Prostate gland (tissue), 2 donors: Measurements from ENCODE around the gene RNF112. TPM values are rescaled to one million over a fixed set of nuclear protein-coding genes. Genes with fewer than 3 reads are reported as not detected.

ENCODE experiments used
- DNase-seq: peaks from one replicate; pipeline ENCODE4 v3.0.0-alpha.2; 2019; ENCODE audit warnings: low spot score
- H3K27ac ChIP-seq, 2 donors: fragments of 200-600 bp; sonication (generic); 2 replicates each; pipeline ENCODE4 v1.5.1; 2017 to 2019
- H3K27me3 ChIP-seq: fragments of 200-600 bp; sonication (generic); replicated peaks from 2 replicates; pipeline ENCODE4 v1.5.1; 2019; ENCODE audit not compliant: insufficient read depth
- H3K36me3 ChIP-seq, 2 donors: fragments of 200-600 bp; sonication (generic); 1 replicate in 1 of 2; 2 replicates in 1 of 2; pipeline versions ENCODE4 v1.5.1 to v1.8.1; 2017 to 2019
- H3K4me1 ChIP-seq: fragments of 200-600 bp; sonication (generic); replicated peaks from 2 replicates; pipeline ENCODE4 v1.5.1; 2019
- H3K4me3 ChIP-seq, 2 donors: fragments of 200-600 bp; sonication (generic); 2 replicates each; pipeline ENCODE4 v1.5.1; 2017 to 2019
- H3K9me3 ChIP-seq: fragments of 200-600 bp; sonication (generic); 2 replicates; pipeline ENCODE4 v1.5.1; 2017
- CTCF ChIP-seq, 4 experiments: fragments of 200-600 bp in 2 of 4; fragments of 450-650 bp in 2 of 4; sonication (generic) in 2 of 4; IDR thresholded peaks; 1 replicate in 3 of 4; 2 replicates in 1 of 4; pipeline ENCODE4 v1.5.1; 2016 to 2019; ENCODE audit warnings: antibody characterized with exemption in 4 of 4, mild to moderate bottlenecking in 2 of 4, moderate library complexity in 2 of 4
- POLR2A ChIP-seq: fragments of 450-650 bp; IDR thresholded peaks from one replicate; pipeline ENCODE4 v1.6.1; 2016; ENCODE audit warnings: antibody characterized with exemption, mild to moderate bottlenecking
- POLR2AphosphoS5 ChIP-seq: sonication (generic); formaldehyde crosslinking; IDR thresholded peaks from one replicate; pipeline ENCODE4 v1.6.1; 2017; ENCODE audit warnings: antibody characterized with exemption
- WGBS: methylation state at CpG from one replicate; pipeline ENCODE4 v1.1.5; 2018; 5-methylcytosine and 5-hydroxymethylcytosine counted together
- intact Hi-C: fragments of 100-400 bp; cut with DNase I; formaldehyde crosslinking; loops from one replicate; pipeline ENCODE4 v1.14.2; 2022
- total RNA-seq, 2 donors: library from RNA; depleted of rRNA; stranded (reverse); fragments of >200 nt; gene quantifications; one replicate each; pipeline ENCODE4 v1.1.0, GENCODE V29; 2016

Gene RNF112
- total RNA-seq, 2 donors from 2014 or later, result 2.3 to 6.6 TPM

GRCh38 chr17:19363460-19364035 is 47.5 kb upstream of the RNF112 start:
- WGBS, result 50% methylated on average over 6 of the region's 6 CpGs
- no peaks in the 10 kb centered on the region for H3K9me3 ChIP-seq

GRCh38 chr17:19364699-19365498 is 46.1 kb upstream of the RNF112 start:
- no peak for DNase-seq
- no peak overlapping the region for H3K27ac ChIP-seq
- intact Hi-C loops, result loop anchor here (5.0 kb wide), 2 partner anchors 142 to 397 kb away; no protein-coding TSS in a partner anchor

More at GRCh38 chr17:19363460-19364035, 47.5 kb upstream of the RNF112 start:
- DNase-seq, result no peak
- Histone ChIP-seq H3K36me3 (no peaks in the 10 kb centered on the region), H3K27me3 (no peaks in the 10 kb centered on the region), H3K4me1 (no peaks in the 10 kb centered on the region), H3K4me3 (no peak overlapping the region), H3K27ac (no peak overlapping the region)
- no peak for TF ChIP-seq POLR2A
- no peak for TF ChIP-seq POLR2AphosphoS5
- no peak for TF ChIP-seq CTCF (IDR thresholded peaks at IDR 0.05)
- intact Hi-C loops, result loop anchor here (5.0 kb wide), 2 partner anchors 144 to 399 kb away; no protein-coding TSS in a partner anchor

GRCh38 chr17:19365499-19365817 is 45.6 kb upstream of the RNF112 start:
- Histone ChIP-seq H3K4me1 (no peaks in the 10 kb centered on the region), H3K9me3 (no peaks in the 10 kb centered on the region), H3K27me3 (no peaks in the 10 kb centered on the region), H3K36me3 (no peaks in the 10 kb centered on the region), H3K27ac (no peak overlapping the region), H3K4me3 (no peak overlapping the region)
- no peak for DNase-seq
- TF ChIP-seq CTCF (IDR thresholded peaks at IDR 0.05) (no peak), POLR2AphosphoS5 (no peak), POLR2A (no peak)
- 84% methylated on average over 4 of the region's 4 CpGs for WGBS
- intact Hi-C loops, result no loop called here

More at GRCh38 chr17:19364699-19365498, 46.1 kb upstream of the RNF112 start:
- Histone ChIP-seq H3K36me3 (no peaks in the 10 kb centered on the region), H3K4me3 (no peak overlapping the region), H3K9me3 (no peaks in the 10 kb centered on the region), H3K4me1 (no peaks in the 10 kb centered on the region), H3K27me3 (no peaks in the 10 kb centered on the region)
- no peak for TF ChIP-seq CTCF (IDR thresholded peaks at IDR 0.05)
- no peak for TF ChIP-seq POLR2A
- TF ChIP-seq POLR2AphosphoS5, result no peak
- 63% methylated on average over 14 of the region's 14 CpGs for WGBS

- intact Hi-C loops, result no loop called here
- Histone ChIP-seq H3K27ac (no peak overlapping the region), H3K9me3 (no peaks in the 10 kb centered on the region), H3K4me1 (no peaks in the 10 kb centered on the region), H3K4me3 (no peak overlapping the region), H3K36me3 (no peaks in the 10 kb centered on the region), H3K27me3 (no peaks in the 10 kb centered on the region)
- no peak for DNase-seq
- 93% methylated on average over 9 of the region's 9 CpGs for WGBS
- no peak for TF ChIP-seq POLR2AphosphoS5
- TF ChIP-seq CTCF (IDR thresholded peaks at IDR 0.05), result no peak
- TF ChIP-seq POLR2A, result no peak
Observed at GRCh38 chr17:19365833-19366636, 45.0 kb upstream of the RNF112 start.
